Activated T-helper 9 cell treated with anti-CD3 and anti-CD28 coated beads, Interleukin-2, amount 50 U/mL, for 16 hours (primary cell): ENCODE results near the gene ARL15.

Source experiments
- DNase-seq: peaks from one replicate; pipeline ENCODE4 v3.0.0-alpha.2; 2020; ENCODE audit warnings: low read depth

ARL15 gene

GRCh38 chr5:54313311-54314270 is 3.2 kb upstream of the ARL15 start:
- DNase-seq: no peak

- DNase-seq: no peak
Measured at GRCh38 chr5:54312499-54312898, 2.1 kb upstream of the ARL15 start.

GRCh38 chr5:54311176-54311677 is 854 bp upstream of the ARL15 start:
- DNase-seq: no peak

GRCh38 chr5:54309691-54310432 is 511 bp downstream of the ARL15 start:
- DNase-seq: peak; percentile 9

GRCh38 chr5:54309276-54309675 is 1.1 kb downstream of the ARL15 start:
- no peak for DNase-seq

GRCh38 chr5:54307583-54307982 is 2.8 kb downstream of the ARL15 start:
- no peak for DNase-seq

GRCh38 chr5:54306893-54307292 is 3.5 kb downstream of the ARL15 start:
- DNase-seq: no peak

- DNase-seq: no peak
Measured at GRCh38 chr5:54305737-54306136, 4.6 kb downstream of the ARL15 start.

GRCh38 chr5:54304040-54304439 is 6.3 kb downstream of the ARL15 start:
- DNase-seq: no peak

GRCh38 chr5:54302267-54302687 is 8.1 kb downstream of the ARL15 start:
- DNase-seq: no peak

- DNase-seq: no peak
Measured at GRCh38 chr5:54301849-54302248, 8.5 kb downstream of the ARL15 start.

- DNase-seq: no peak
Measured at GRCh38 chr5:54301220-54301619, 9.2 kb downstream of the ARL15 start.

- DNase-seq: no peak
Measured at GRCh38 chr5:54298947-54299346, 11.4 kb downstream of the ARL15 start.

GRCh38 chr5:54296386-54296785 is 14.0 kb downstream of the ARL15 start:
- DNase-seq: no peak

- no peak for DNase-seq
Measured at GRCh38 chr5:54295651-54296276, 14.6 kb downstream of the ARL15 start.

GRCh38 chr5:54294097-54294667 is 16.2 kb downstream of the ARL15 start:
- no peak for DNase-seq

- DNase-seq: no peak
Measured at GRCh38 chr5:54292866-54293265, 17.5 kb downstream of the ARL15 start.

- no peak for DNase-seq
Measured at GRCh38 chr5:54291498-54291897, 18.9 kb downstream of the ARL15 start.

- no peak for DNase-seq
Measured at GRCh38 chr5:54289769-54290168, 20.6 kb downstream of the ARL15 start.

GRCh38 chr5:54288568-54289217 is 21.7 kb downstream of the ARL15 start:
- no peak for DNase-seq

- no peak for DNase-seq
Measured at GRCh38 chr5:54285686-54286085, 24.7 kb downstream of the ARL15 start.

- DNase-seq: no peak
Measured at GRCh38 chr5:54284586-54284985, 25.8 kb downstream of the ARL15 start.
